Measurements from ENCODE around the gene S1PR1.

Gene S1PR1

DNA sequence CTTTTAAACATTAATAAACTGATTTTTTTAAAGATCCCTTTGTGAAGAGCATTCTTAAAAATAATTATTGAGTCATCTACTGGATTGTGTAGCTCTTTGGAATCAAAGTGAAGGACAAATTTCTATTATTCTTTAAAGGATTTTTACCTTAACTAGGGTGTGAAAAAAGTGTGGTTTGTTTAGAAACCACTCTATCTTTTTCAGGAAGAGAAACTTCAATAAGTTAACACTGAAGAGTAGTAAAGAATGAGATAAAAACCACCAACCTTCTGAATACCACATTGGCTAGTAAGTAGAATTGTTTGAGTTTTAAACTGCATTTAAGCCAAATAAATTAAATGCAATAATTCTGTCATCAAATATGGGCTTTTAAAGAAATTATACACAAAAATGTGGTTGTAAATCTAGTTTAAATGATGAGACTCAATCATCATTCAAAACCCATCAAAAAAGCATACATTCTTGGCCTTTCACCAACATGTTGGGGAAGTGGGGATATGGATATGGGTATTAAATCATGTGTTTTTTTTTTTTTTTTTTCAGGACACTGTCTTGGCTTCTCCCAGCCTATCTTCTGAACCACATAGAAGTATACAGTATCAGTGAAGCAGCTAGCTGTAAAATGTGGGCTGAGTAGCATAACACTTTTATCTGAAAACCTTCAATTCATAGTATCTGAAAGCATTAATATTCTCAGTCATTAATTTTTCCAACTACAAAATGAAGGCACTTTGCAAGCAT is 4.8 kb downstream of the S1PR1 start:
- H3K4me3 ChIP-seq (ENCODE audit: low read length): no peak overlapping the region
- H3K9ac ChIP-seq (ENCODE audit: low read length): no peak overlapping the region
- peaks cover 8% of the 10 kb centered on the region for H3K27me3 ChIP-seq (ENCODE audit: control insufficient read depth, insufficient read depth, low read length)
- H3K27ac ChIP-seq (ENCODE audit: low read depth, low read length): no peak overlapping the region
- peaks cover 3% of the 10 kb centered on the region for H3K4me1 ChIP-seq (ENCODE audit: control insufficient read depth, insufficient read depth, low read length)
- H3K36me3 ChIP-seq (ENCODE audit: control insufficient read depth, insufficient read depth, low read length): no peaks in the 10 kb centered on the region

DNA sequence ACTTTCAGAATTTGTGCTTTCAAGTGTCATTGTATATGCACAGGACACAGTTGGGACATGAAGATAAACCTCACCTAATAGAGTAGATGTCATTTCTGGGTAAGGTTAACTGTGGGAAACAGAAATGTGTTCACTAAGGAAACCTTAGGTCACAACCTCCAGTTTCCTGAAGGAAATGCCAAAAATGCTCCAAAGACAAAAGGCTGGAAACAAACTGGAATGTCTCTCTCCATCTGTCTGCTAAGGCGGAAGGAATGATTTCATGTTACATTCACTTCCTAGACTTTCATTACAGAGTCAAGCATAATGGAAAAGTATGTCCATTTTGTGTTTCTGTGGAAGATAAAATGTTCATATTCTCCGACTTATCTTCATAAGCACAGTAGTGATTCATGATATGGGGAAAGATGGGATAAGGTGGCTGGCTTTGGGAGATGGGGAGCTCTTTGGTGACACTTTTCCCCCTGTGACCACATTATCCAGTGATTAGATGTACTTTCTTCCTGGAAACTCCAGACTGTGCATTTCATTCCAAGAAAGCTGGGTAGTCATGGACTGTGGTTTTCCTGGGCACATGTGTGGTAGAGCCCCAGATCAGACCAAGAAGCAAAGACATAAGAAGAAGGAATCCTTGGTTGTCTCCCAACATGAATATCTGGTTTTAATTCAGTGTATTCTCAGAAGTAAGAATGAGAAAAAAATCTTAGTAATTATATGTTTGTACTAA is 5.7 kb downstream of the S1PR1 start:
- Histone ChIP-seq H3K4me1 (ENCODE audit: control insufficient read depth, insufficient read depth, low read length) (peaks cover 3% of the 10 kb centered on the region), H3K27ac (ENCODE audit: low read depth, low read length) (no peak overlapping the region), H3K27me3 (ENCODE audit: control insufficient read depth, insufficient read depth, low read length) (peaks cover 4% of the 10 kb centered on the region), H3K9ac (ENCODE audit: low read length) (no peak overlapping the region), H3K4me3 (ENCODE audit: low read length) (no peak overlapping the region), H3K36me3 (ENCODE audit: control insufficient read depth, insufficient read depth, low read length) (no peaks in the 10 kb centered on the region)

DNA sequence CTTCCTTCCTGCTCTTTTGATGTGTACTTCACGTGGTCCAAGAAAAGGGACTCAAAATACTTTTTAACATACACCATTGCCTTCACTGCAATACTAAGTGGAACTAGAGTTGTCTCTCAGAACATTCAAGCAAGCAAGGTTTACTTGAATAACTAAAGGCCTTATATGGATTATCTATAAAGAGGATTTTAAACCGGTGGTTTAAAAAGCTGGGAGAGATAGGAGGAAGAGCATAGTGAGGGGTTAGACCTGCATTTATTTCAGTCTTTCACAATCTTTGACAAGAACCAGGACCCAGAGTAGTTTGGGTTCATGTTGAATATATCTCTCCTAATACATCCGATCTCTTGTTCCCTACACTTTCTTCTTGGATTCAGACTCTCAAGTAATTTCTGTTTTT is 6.9 kb downstream of the S1PR1 start:
- H3K9ac ChIP-seq (ENCODE audit: low read length): no peak overlapping the region
- H3K27me3 ChIP-seq (ENCODE audit: control insufficient read depth, insufficient read depth, low read length): no peaks in the 10 kb centered on the region
- H3K4me3 ChIP-seq (ENCODE audit: low read length): no peak overlapping the region
- no peaks in the 10 kb centered on the region for H3K36me3 ChIP-seq (ENCODE audit: control insufficient read depth, insufficient read depth, low read length)
- H3K4me1 ChIP-seq (ENCODE audit: control insufficient read depth, insufficient read depth, low read length): peaks cover 3% of the 10 kb centered on the region
- H3K27ac ChIP-seq (ENCODE audit: low read depth, low read length): no peak overlapping the region

- Histone ChIP-seq H3K27ac (ENCODE audit: low read depth, low read length) (no peak overlapping the region), H3K36me3 (ENCODE audit: control insufficient read depth, insufficient read depth, low read length) (no peaks in the 10 kb centered on the region), H3K9ac (ENCODE audit: low read length) (no peak overlapping the region), H3K4me1 (ENCODE audit: control insufficient read depth, insufficient read depth, low read length) (no peaks in the 10 kb centered on the region), H3K4me3 (ENCODE audit: low read length) (no peak overlapping the region), H3K27me3 (ENCODE audit: control insufficient read depth, insufficient read depth, low read length) (no peaks in the 10 kb centered on the region)
Measured at GRCh38 chr1:101244842-101245241, 8.0 kb downstream of the S1PR1 start.

DNA sequence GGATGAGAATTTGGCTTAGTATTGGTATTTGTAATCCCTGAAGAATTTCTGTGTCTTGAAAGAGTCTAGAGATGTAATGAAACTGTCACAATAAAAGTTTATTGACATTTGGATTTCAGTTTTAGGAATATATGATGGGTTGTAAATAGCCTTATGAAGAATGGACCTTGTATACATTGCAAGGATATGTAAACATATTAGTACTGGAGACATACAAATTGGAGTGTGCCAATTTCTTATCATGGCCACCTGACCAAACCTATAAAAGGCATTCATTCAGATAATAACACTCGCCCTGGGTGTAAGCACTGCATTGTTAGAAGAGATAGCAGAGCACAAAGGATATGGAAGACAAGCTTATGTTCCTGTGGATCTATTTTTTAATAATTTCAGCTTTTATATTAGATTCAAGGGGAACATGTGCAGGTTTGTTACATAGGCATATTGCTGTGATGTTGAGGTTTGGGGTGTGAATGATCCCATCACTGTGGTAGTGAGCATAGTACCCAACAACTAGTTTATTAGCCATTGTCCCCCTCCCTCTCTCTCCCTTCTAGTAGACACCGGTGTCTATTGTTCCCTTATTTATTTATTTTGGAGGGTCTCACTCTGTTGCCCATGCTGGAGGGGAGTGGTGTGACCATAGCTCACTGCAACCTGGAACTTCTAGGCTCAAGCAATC is 8.6 kb downstream of the S1PR1 start:
- Histone ChIP-seq H3K27ac (ENCODE audit: low read depth, low read length) (no peak overlapping the region), H3K9ac (ENCODE audit: low read length) (no peak overlapping the region), H3K4me3 (ENCODE audit: low read length) (no peak overlapping the region), H3K4me1 (ENCODE audit: control insufficient read depth, insufficient read depth, low read length) (no peaks in the 10 kb centered on the region), H3K36me3 (ENCODE audit: control insufficient read depth, insufficient read depth, low read length) (no peaks in the 10 kb centered on the region), H3K27me3 (ENCODE audit: control insufficient read depth, insufficient read depth, low read length) (no peaks in the 10 kb centered on the region)

DNA sequence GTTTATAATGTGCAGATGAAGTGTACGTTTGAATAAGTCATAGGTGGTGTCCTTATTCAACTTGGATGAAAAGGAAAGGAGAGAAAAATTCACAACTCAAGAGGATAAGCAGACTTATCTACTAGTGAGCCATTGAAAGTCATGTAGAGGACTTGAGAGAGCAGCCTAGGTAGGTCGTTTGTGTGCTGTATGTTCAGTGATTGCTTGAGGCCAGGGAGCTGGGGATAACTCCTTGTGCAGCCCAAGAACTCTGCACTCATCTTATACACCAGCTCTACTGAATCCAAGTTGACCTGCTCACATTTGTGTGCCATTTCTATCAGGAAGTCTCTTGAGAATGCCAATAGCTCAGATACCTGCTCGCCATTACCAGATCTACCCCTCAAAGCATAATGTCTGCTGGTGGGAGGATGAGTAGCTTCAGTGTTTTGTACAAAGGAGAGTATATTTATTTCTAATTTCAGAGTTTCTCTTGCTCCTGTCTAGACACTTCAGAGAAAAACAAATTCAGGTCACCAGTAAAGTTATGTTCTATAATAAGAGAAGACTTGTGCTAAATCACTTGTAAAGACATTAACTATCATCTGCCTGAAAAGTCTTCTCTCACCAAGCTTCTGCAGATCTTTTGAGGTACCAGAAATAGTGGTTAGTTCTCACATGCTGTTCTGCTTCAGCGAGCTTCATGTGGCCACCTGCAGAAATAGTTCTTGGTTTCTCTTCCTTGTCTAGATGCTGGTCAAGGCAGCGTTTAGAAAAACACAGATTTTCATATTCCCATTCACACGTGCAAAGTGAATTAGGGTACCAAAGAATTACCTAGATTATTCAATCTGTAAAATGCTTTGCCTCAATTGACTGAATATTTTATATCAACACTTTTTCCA is 10.8 kb downstream of the S1PR1 start:
- no peak overlapping the region for H3K9ac ChIP-seq (ENCODE audit: low read length)
- no peaks in the 10 kb centered on the region for H3K27me3 ChIP-seq (ENCODE audit: control insufficient read depth, insufficient read depth, low read length)
- no peaks in the 10 kb centered on the region for H3K36me3 ChIP-seq (ENCODE audit: control insufficient read depth, insufficient read depth, low read length)
- H3K4me3 ChIP-seq (ENCODE audit: low read length): no peak overlapping the region
- H3K4me1 ChIP-seq (ENCODE audit: control insufficient read depth, insufficient read depth, low read length): no peaks in the 10 kb centered on the region
- no peak overlapping the region for H3K27ac ChIP-seq (ENCODE audit: low read depth, low read length)

GRCh38 chr1:101250222-101250621 is 13.4 kb downstream of the S1PR1 start:
- no peak overlapping the region for H3K4me3 ChIP-seq (ENCODE audit: low read length)
- H3K27me3 ChIP-seq (ENCODE audit: control insufficient read depth, insufficient read depth, low read length): no peaks in the 10 kb centered on the region

GRCh38 chr1:101250656-101251272 is 13.9 kb downstream of the S1PR1 start:
- Histone ChIP-seq H3K4me3 (ENCODE audit: low read length) (no peak overlapping the region), H3K27ac (ENCODE audit: low read depth, low read length) (no peak overlapping the region), H3K4me1 (ENCODE audit: control insufficient read depth, insufficient read depth, low read length) (no peaks in the 10 kb centered on the region), H3K27me3 (ENCODE audit: control insufficient read depth, insufficient read depth, low read length) (no peaks in the 10 kb centered on the region), H3K9ac (ENCODE audit: low read length) (no peak overlapping the region), H3K36me3 (ENCODE audit: control insufficient read depth, insufficient read depth, low read length) (no peaks in the 10 kb centered on the region)

More at GRCh38 chr1:101250222-101250621, 13.4 kb downstream of the S1PR1 start:
- H3K27ac ChIP-seq (ENCODE audit: low read depth, low read length): no peak overlapping the region
- H3K36me3 ChIP-seq (ENCODE audit: control insufficient read depth, insufficient read depth, low read length): no peaks in the 10 kb centered on the region
- H3K4me1 ChIP-seq (ENCODE audit: control insufficient read depth, insufficient read depth, low read length): no peaks in the 10 kb centered on the region
- no peak overlapping the region for H3K9ac ChIP-seq (ENCODE audit: low read length)

- H3K9ac ChIP-seq (ENCODE audit: low read length): no peak overlapping the region
- H3K27ac ChIP-seq (ENCODE audit: low read depth, low read length): no peak overlapping the region
- no peaks in the 10 kb centered on the region for H3K4me1 ChIP-seq (ENCODE audit: control insufficient read depth, insufficient read depth, low read length)
- no peak overlapping the region for H3K4me3 ChIP-seq (ENCODE audit: low read length)
- no peaks in the 10 kb centered on the region for H3K27me3 ChIP-seq (ENCODE audit: control insufficient read depth, insufficient read depth, low read length)
- H3K36me3 ChIP-seq (ENCODE audit: control insufficient read depth, insufficient read depth, low read length): no peaks in the 10 kb centered on the region
Measured at GRCh38 chr1:101251504-101251903, 14.7 kb downstream of the S1PR1 start.

DNA sequence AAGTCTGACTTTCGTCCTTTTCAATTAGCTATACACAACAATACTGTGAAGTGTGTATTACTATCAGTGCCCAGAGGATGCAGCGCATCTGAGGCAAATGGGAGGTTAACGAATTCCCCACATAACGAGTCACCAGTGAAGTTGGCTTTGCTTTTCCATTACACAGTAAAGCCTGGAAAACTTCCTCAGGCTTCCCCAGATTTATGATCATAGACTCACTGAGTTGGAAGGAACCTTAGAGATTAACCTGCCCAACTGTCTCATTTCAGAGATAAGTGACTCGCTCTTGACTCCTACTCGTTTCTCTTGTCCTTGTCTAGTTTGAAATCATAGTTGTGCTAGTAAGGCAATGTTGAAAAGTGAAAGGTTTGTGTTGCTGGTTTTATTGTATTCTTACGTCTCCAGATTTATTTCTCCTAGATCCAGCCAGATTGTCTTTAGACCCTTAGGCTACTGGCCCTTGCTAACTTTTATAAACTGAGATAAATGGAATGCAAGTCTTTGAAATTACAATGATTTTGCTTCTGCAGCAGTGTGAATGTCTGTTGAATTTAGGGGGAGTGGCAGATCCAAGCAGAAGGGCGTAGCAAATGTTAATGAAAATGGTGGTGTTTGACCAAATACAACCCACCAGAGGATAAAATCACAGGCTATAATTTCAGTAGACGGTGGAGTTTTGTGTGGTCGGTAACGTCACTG is 17.3 kb downstream of the S1PR1 start:
- Histone ChIP-seq H3K27me3 (ENCODE audit: control insufficient read depth, insufficient read depth, low read length) (no peaks in the 10 kb centered on the region), H3K36me3 (ENCODE audit: control insufficient read depth, insufficient read depth, low read length) (no peaks in the 10 kb centered on the region), H3K27ac (ENCODE audit: low read depth, low read length) (no peak overlapping the region), H3K4me3 (ENCODE audit: low read length) (no peak overlapping the region), H3K4me1 (ENCODE audit: control insufficient read depth, insufficient read depth, low read length) (no peaks in the 10 kb centered on the region), H3K9ac (ENCODE audit: low read length) (no peak overlapping the region)

- Histone ChIP-seq H3K27me3 (ENCODE audit: control insufficient read depth, insufficient read depth, low read length) (no peaks in the 10 kb centered on the region), H3K36me3 (ENCODE audit: control insufficient read depth, insufficient read depth, low read length) (no peaks in the 10 kb centered on the region), H3K4me3 (ENCODE audit: low read length) (no peak overlapping the region), H3K9ac (ENCODE audit: low read length) (no peak overlapping the region), H3K27ac (ENCODE audit: low read depth, low read length) (no peak overlapping the region), H3K4me1 (ENCODE audit: control insufficient read depth, insufficient read depth, low read length) (no peaks in the 10 kb centered on the region)
Measured at GRCh38 chr1:101257500-101258325, 20.9 kb downstream of the S1PR1 start.
